Skeletal muscle cell (primary cell): Measurements from ENCODE around the gene CDC42EP5.

Source experiments
- DNase-seq: peaks from one replicate; pipeline ENCODE4 v3.0.0-alpha.2; 2010; ENCODE audit warnings: low read depth
- H3K4me3 ChIP-seq: 2 replicates; pipeline ENCODE4 v1.5.1; 2011; ENCODE audit warnings: low read depth, mild to moderate bottlenecking, control low read depth, low read length, moderate library complexity

Gene CDC42EP5

DNA sequence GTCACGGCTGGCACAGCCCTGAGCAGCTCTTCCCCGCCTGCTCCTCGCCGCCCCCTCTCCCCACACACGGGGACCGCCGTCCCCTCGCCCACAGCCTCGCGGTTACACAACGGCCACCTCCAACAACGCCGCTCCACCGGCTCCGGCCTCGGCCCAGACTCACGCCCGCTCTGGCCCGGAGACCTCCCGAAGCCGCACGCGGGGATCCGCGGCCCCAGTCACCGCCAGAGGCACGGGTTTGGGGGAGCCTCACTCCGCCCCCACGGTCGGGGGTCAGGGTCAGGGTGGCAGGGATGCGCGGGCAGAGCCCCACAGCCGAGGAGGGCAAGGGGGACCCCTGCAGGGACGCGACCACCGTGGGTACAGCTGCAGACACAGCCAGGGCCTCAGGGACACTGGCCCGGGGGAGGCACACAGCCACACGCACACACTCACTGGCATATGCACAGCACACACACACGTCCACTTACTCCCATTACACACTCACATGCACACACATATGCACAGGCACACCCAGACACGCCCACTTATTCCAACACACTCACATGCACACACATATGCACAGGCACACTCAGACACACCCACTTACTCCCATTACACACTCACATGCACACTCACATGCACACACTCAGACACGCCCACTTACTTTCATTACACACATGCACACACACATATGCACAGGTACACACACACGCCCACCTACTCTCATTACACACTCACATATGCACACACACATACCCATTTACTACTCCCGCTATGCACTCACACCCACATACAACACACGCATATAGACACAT is 56.2 kb downstream of the CDC42EP5 start:
- no peak overlapping the region for H3K4me3 ChIP-seq
- DNase-seq = no peak

DNA sequence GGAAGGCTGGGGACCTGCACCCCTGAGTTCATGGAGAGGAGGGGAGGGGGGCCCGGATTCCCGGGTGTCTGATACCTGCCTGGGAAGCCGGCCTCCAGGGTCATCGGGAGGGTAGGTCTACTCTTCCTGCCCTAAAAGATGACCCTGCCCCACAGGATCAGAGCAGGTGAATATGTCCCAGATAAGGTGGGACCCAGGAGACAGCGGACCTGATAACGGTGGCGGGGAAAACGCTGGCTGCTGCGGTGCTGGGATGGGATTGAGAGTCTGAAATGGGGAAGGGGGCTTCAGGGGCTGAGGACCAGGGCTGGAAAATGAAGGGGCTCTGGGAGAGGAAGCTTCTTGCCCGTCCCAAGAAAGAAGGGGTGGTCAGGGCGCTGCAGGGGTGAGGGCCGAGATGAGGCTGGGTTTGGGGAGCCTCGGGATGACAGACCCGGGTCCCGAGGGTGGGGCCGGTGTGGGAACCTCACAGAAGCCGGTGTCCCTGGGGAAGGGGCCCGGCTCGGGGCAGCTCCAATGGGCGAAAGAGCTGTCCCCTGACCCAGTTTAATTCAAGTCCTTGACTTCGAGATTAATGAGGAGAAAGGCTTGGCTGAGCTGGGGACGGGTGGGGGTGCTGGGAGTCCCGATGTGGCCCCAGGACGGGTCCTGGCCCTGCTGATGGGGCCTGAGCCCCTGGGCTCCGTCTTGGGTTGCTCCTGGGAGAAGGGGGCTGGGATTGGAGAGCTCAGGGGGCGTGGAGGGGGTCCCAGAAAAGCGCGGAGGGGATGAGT is 57.0 kb downstream of the CDC42EP5 start:
- DNase-seq = no peak
- no peak overlapping the region for H3K4me3 ChIP-seq

DNA sequence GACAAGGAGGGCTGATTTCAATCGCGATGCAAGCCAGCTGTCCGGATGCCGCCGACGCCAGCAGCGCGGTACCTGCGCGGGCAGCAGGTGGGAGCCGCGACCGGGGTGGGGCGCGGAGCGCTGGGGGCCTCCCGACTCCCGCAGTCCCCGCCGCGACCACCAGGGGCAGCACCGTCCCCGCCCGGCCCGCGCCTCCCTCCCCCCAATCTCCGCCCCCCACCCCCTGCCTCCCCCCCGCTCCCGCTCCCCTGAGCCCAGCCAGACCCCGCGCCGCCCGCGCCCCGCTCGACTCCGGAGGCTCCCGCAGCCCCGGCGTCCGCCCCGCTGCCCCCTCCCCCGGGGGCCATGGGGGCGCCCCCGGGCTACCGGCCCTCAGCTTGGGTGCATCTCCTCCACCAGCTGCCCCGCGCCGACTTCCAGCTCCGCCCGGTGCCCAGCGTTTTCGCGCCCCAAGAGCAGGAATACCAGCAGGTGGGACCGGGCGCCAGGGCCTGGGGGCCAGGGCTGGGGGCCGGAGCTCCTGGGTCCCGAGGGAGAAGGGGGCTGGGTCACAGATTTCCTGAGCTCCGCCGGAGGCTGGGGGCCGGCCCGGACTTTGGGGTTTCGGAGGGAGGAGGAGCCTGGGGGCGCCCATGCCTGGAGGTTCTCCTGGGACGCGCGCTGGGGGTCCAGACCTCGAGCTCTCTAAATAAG is 57.7 kb downstream of the CDC42EP5 start, which contains the start of gene TTYH1:
Gene TTYH1, plus strand, starts transcription at position 257 of the 693 bp plus-strand sequence. Its CDS starts 89 bp downstream, at position 346.
- DNase-seq = no peak
- no peak within 1 kb of the TSS for H3K4me3 ChIP-seq
